HG03039 (cell line): Measurements from ENCODE around the gene MIF4GD.
"Not testable (repeated sequence)": the region's sequence is repeated elsewhere in the genome, so short reads cannot be mapped to it uniquely, and the experiment has no call there.

Experiments used
- ATAC-seq: cut with Tn5 transposase; IDR thresholded peaks from one replicate; pipeline ENCODE4 v1.9.1; 2021; ENCODE audit warnings: mild to moderate bottlenecking, moderate library complexity; ENCODE audit not compliant: unreplicated experiment

MIF4GD gene

DNA sequence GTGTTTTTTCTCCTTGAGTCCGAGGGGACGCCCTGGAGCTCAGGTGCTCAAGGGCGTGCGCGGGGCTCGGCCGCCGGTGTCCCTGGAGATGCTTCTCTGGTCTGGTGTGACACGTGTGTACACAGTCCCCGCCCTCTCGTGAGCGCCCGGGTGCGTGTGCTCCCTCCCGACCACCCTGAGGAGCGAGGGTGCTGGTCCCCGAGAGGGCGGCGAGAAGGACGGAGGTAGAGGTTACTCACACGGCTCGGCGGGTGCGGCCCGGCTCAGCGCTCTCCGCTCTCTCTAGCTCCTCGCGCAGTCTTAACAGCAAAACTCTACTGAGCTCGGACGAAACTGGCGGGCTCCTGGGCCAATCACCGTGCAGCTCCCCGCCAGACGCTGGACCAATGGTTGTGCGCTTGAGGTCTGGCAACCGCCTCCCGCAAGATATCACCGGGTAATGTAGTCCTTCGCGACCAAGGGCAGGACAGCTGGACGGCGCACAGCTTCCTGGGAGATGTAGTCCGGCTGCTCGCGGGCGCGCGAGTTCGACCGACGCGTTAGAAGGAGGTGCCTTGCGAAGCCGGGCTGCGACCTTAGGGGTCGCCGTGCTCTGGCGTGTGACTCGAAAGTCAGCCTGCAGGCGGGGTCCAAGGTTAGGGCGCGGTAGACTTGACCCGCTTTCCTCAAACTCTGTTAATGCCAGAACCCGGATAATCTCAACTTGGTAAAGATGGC is 18.2 kb upstream of the MIF4GD start, which contains the start of gene SLC25A19:
TSS of gene SLC25A19 (minus strand) at position 319 of the 717 bp plus-strand sequence. CDS start 2,669 bp downstream, outside the sequence.
- peak; percentile 92 for ATAC-seq

DNA sequence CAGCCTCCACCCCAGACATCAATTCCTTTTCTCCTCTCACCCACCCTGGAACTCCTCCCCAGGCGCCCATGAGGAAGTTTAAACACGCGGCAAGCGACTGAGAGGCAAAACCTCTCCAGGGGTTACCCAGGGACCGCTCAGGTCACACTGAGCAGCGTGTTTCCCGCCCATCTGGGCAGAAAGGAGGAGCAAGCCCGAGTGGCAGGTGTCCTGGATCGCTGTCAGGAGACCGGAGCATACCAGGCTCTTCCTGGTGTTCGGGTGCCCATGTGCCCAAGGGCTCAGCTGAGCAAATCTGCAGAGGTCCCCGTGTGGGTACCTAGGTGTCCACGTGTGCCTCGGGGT is 17.7 kb upstream of the MIF4GD start:
- peak; percentile 9 for ATAC-seq

DNA sequence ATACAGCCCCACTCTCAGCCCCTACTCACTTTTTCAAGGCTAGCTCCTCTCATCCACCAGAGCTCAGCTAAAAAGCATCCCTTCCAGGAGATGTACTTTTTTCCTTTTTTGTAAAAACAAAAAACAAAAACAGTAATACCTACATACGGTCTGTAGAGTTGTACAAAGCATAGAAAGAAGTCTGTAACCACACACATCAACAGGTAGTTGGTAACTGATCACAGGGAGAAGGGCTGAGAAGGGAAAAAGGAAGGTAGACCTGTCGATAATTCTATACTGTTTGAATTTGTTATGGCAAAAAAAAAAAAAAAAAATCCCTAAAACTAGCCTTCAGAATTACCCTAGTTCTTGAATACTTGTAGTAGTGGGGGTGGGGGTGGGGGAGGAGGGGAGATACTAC is 17.3 kb upstream of the MIF4GD start:
- no peak for ATAC-seq

DNA sequence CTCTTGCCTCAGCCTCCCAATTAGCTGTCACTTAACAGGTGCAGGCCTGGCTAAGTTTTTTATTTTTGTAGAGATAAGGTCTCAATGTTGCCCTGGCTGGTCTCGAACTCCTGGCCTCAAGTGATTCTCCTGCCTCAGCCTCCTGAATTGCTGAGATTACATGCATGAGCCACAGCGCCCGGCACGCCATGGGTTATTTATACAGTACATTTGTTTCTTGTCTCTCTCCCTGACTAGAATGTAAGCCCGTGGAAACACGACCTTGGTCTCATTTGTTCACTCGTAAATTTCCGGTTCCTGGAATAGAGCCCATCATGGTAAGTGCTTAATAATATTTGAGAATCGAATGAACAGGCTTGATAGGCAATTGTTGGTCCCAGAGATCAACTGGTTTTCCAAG is 16.2 kb upstream of the MIF4GD start:
- ATAC-seq: no peak

DNA sequence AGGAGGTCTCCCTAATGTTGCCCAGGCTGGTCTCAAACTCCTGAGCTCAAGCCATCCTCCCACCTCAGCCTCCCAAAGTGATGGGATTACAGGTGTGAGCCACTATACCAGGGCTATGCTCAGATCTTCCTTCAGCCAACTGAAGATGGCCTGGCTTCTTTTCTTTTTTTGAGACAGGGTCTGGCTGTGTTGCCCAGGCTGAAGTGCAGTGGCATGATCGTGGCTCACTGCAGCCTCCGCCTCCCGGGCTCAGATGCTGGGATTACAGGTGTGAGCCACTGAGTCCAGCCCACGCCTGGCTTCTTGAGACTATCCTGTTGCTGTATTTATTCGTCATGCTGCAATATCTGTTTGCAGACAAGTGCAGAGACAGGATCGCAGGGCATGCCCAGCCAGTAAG is 14.1 kb upstream of the MIF4GD start:
- no peak for ATAC-seq

DNA sequence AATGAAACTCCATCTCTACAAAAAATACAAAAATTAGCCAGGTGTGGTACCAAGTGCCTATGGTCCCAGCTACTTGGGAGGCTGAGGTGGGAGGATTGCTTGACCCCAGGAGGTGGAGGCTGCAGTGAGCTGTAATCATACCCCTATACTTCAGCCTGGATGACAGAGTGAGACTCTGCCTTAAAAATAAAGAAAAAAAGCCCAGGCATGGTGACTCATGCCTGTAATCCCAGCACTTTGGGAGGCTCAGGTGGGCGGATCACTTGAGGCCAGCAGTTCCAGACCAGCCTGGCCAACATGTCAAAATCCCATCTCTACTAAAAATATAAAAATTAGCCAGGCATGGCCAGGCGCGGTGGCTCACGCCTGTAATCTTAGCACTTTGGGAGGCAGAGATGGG is 9.2 kb upstream of the MIF4GD start:
- not testable (repeated sequence) for ATAC-seq

DNA sequence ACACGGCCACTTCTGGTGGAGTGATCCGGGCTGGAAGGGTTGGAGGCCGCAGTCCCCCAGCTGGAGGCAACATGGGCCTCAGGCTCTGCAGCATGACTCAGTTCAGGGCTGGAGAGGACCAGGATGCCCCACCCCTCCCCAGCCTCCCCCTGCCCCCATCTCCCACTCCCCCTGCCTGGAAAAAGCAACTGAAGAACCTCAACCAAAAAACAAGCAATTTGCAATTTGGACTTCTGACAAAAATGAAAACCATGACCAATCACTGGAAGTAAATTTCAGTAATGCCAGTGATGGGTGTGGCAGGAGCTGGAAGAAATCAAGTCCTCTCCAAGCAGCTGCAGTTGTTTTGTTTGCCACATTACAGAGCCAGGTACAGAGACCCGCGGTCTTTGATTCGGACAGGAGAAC is 6.6 kb upstream of the MIF4GD start:
- no peak for ATAC-seq

DNA sequence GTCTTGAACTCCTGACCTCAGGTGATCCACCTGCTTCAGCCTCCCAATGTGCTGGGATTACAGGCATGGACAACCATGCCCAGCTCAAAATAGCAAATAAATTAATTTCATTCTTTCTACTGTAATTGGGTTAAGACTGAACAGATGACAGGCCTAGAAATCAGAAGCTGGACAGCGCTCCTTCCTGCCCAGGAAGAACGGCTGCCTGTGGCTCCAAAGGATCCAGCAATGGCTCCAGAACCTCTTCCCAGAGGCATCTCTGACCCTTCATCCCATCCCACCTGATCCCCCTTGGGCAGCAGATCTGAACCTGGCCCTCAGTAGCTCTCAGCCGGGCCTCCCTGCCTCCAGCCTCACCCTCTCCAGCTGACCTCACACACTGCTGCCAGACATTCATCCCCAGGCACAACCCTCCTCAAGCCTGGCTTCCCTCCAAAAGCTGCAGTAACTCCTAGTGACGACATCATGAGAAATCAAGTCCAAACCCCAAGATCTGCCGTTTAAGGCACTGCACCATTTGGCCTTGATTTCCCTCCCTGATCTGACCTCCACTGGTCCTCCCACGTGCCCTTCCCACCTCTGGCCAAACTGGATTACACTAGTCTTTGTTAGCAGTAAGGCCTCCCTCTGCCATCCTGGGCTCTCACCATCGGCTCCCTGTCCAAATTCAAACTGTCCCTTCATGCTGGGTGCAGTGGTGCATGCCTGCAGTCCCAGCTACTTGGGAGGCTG is 3.1 kb upstream of the MIF4GD start:
- ATAC-seq: no peak

DNA sequence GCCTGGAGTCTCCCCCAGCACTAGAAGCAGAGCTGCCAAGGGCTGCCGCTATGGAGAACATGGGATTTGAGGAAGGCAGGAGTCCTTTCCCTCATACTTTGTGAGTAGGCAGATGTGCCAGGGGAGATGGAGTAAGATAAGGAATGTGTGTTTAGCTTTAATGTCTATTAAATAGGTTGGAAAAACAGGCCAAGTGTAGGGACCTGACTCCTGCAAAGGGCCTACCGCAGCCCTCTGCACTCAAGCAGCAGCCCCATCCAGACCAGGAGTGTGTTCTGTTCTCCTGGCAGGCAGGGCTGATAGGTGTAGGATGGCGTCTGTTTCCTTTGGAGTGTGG is 1.8 kb upstream of the MIF4GD start:
- no peak for ATAC-seq

DNA sequence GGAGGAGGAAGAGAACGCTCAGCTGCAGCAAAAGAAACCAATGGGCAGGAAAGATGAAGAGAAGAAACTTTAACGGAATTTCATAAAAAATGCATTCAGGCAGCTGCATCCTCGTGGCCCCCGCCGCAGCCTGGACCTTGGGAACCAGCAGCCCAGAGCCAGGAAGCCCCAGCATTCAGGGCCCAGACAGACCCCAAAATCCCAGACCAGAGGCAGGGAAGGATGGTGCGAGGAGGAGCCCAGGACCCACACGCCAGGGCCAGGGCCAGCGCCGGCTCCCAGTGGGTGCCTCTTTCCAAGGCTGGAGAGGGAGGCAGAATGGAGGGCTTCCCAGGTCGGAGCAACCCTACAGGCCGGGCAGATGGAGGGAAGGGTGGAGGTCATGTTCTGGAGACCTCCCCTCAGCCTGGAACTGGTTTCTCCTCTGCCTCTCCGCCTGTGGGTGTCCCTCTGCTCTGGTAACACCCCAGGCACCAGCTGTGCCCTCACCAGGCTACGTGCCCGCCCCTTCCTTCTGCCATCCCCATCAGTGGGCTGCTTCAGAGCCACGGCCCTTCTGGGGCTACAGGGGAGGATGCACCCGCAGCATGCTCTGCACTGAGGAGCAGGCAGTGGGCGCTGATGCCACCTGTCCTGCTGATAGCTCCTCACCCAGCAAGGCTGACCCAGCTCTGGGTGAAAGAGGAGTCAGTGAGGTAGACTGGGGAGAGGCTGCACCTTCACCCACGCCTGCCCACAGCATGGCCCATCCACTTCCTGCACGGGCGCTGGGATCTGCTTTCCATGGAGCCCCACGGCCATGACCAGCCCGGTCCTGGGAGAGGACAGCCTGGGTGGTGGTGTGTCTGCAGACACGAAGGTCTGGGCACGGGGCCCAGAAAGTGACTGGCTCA is 1.2 kb upstream of the MIF4GD start:
- no peak for ATAC-seq

DNA sequence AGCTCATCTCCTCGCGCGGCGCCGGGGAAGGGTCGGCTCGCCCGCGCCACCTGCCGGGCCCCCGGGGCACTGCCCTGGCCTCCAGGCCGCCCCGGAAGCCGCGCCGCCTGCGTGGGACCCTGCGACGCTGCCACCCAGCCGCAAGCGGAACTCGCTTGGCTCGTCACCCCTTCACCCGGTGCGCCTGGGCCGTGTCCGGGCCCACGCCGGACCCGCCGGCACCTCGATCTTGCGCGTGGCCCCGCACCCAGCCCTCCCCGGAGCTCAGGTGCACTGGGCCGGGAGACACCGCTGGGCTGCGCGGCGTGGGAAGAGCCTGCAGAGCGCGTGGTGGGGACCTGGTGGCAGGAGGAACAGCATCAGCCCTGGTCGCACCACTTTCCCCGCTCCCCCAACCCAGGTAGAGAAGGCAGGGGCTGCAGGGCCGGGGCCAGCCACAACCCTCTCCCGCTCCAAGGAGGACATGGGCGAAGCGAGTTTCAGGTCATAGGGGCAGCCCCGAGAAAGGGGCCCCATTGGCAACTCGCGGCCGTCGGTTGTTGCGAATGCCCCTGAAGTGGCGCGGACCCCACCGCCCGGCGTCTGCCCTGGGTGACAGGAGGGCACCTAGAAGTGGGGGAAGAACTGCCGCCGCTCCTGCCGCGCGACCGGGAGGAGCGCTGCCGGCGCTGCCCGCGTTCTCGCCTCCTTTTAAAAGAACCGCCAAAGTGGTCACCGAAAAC is 363 bp upstream of the MIF4GD start:
- ATAC-seq: peak; percentile 62

DNA sequence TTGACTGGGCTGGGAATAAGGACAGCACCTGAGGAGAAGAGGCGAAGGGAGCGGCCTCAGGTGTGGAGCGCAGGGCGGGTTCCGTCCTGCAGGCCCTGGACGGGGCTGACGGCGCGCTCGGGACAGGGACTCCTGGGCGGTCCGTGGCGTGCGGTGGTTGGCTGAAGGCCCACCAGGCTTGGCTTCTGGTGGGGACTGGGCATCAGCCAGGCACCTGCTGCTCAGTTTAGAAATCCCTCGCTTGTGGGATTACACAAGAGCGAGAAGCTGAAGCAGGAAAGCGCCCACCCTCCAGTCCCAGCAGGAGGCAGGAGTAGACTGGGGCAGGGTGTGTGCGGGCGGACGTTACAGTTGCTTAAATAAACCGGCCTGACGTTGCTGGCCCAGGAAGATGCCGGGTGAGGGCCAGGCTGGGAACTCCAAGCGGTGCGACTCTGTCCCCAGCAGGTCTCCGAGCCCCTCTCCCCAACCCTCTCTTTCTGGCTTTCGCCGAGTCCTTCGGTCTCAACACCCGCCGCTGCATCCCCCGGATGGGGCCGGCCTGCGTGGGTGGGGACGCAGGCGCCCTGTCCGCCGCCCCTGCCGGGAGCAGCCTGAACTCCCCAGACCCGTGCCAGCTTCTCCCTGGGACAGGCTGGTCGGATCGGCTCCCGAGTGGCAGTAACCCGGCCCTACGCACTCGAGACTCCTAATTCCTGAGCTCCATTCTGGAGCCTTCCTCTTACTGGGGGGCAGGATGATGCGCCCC is 639 bp downstream of the MIF4GD start:
- ATAC-seq: peak; percentile 26

DNA sequence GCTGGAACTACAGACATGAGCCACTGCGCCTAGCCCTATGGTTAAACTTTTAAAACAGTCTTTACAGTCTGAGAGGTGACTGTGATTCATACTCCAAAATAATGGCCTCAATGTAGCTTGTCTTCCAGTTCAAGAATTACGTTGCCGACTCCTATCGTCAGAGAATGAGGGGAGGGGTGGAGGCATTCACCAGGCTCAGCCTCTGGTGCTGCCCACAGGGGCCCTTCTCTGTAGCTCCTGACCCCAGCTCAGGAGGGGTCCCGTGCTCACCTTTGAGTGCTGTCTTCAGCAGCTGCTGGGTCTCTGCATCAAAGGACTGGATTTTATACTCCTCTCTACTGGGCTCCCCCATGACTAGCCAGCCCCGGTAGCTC is 1.2 kb downstream of the MIF4GD start:
- ATAC-seq: no peak

DNA sequence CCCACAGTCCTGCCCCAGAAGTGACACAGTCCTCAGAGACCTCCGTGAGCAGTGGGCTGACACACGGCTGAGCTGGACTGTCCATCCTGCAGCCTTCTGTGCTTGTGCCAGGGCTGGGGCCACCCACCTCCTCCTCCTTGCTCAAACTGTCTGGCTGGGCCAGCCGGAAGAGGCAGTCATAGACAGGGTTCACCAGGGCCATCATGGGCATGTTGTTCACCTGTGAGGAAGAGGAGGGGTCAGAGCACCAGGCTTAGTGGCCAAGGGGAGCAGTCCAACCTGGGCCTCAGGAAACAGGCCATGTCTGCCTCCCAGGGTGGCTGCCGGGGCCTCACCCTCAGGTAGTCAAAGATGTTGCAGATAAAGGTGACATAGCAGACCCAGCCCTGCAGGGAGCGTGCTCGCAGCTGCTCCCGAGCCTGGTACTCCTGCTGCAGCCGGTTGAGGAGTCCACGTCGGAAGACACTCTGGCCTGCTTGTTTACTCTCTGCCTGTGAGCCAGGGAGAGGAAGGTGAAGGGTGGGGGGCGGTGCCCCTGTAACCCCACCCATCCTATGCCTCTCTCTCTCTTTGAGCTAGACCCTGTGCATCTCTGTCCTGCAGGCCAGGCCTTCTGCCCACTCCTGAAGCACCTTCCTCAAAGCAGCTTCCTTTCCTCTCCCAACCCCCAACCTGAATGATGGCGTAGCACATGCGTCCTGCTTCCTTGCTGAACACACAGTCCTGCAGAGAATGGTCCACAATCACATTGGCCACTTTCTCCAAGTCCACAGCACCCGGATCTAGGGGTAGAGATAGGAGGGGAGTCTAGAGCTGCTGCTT is 3.4 kb downstream of the MIF4GD start:
- ATAC-seq: no peak

DNA sequence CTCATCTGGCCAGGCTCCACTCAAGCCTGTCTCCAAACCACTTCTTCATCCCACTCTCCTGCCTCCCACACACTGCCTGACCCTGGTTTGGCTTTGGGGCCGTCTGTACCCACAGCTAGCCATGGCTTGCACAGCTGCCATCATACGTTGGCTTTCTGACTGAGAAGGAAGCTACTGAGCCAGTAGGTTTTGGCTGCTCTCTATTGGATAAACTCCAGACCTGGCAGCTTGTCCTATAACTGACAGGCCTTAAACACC is 3.9 kb downstream of the MIF4GD start:
- no peak for ATAC-seq

DNA sequence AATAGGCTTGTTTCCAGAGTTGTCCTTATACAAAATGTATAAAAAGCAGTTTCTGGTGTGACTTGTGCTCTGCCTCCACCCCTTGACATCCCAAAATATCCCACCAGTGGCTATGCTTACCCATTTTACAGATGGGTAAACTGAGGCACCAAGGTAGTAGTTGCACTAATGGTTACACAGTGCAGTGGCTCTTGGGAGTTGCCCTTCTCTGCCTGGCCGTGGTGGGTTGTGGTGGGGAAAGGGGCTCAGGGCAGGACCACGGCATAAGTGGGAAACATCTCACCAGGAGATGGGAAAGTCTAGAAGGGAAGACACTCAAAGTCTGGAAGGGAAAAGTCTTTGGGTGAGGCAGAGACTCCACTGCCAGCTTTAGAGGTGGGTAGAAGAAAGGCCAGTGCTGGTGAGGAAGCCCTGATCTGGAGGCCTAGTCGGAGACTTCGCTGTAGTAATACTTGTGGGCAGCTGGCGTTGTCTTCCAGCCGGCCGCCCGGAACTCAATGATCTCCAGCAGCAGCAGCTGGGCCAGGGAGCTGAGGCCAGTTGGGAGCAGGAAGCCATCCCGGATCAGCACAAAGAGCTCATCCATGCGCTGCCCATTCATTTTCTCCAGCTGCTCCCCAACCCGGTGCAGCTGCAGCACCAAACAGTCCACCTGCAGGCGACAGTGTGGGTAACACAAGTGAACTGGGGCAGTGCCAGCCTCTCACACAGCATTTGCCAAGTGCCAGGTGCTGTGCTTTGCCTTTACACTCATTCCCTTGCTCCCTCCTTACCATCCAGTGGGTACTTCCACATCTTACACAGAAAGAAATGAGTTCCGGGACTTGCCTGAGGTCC is 4.5 kb downstream of the MIF4GD start:
- ATAC-seq: no peak

DNA sequence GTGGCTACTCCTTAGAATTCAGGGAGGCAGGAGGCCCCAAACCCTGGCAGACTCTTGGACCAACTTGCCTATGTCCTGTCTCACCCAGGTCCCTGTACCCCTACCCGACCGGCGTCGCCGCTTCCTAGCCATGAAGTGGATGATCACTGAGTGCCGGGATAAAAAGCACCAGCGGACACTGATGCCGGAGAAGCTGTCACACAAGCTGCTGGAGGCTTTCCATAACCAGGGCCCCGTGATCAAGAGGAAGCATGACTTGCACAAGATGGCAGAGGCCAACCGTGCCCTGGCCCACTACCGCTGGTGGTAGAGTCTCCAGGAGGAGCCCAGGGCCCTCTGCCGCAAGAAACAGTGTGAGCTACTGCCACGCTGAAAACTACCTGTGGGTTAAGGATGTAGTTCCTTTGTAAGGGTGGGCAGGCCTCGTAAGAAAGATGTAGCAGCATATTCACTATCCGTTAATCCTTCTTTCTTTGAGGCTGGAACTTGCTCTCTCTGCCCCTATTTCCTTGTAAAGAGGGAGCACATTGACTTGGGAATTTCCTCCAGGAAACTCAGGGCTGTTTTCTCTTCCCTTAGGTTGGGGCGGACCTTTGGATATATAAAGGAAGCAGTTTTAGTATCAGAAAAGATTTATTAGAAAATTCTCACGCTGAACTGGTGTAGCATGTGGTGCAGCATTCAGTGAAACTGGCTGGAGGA is 5.3 kb downstream of the MIF4GD start:
- ATAC-seq: no peak

DNA sequence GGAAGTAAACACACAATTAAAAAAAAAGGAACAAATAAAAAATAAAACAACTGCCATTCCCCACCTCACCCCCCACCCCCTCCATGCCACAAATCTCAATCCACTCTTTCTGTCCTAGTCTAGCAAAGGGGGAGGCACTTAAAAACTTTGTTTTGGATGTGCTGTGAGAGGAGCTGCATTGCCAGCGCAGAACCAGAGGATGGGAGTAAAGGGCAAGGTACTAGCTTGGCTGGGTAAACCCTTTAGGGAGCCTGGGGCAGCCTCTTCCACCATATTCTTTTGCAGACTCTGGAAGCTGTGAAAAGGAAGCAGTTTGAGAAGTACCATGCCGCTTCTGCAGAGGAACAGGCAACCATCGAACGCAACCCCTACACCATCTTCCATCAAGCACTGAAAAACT is 8.0 kb downstream of the MIF4GD start:
- ATAC-seq: no peak
